Activated naive CD8-positive, alpha-beta T cell treated with anti-CD3 and anti-CD28 coated beads, Interleukin-2, amount 10 ng/mL, durations not matched to agents 7 days and 5 days (primary cell): Measurements from ENCODE around the gene CCL22. TPM values are rescaled to one million over a fixed set of nuclear protein-coding genes. Genes with fewer than 3 reads are reported as not detected.
A peak's percentile ranks its signal among the peaks of the same experiment; 100 is the strongest.
"Not testable (repeated sequence)": the region's sequence is repeated elsewhere in the genome, so short reads cannot be mapped to it uniquely, and the experiment has no call there.

ENCODE experiments used
- ATAC-seq: fragments of 150-1000 bp; cut with Tn5 transposase; one replicate; pipeline ENCODE4 v1.10.0; 2021; ENCODE audit warnings: low read depth, moderate library complexity
- POLR2A ChIA-PET: fragments of 350-600 bp; sonication (Branson Sonifier 250); formaldehyde crosslinking; loops from one replicate; lab custom pipeline; 2021; ENCODE audit warnings: antibody characterized with exemption; lab: Charles Lee
- DNase-seq: peaks from one replicate; pipeline ENCODE4 v3.0.0; 2021
- H3K27ac Mint-ChIP-seq: one replicate; pipeline ENCODE4 v1.8.0; 2022; ENCODE audit warnings: mild to moderate bottlenecking, mixed read lengths
- H3K27me3 Mint-ChIP-seq: one replicate; pipeline ENCODE4 v1.8.0; 2022; ENCODE audit warnings: mild to moderate bottlenecking, moderate library complexity, mixed read lengths
- H3K36me3 Mint-ChIP-seq: one replicate; pipeline ENCODE4 v1.8.0; 2021; ENCODE audit warnings: mild to moderate bottlenecking, mixed read lengths
- H3K4me1 Mint-ChIP-seq: one replicate; pipeline ENCODE4 v1.8.0; 2021; ENCODE audit warnings: mixed read lengths
- H3K4me3 Mint-ChIP-seq: one replicate; pipeline ENCODE4 v1.8.0; 2022; ENCODE audit warnings: mild to moderate bottlenecking, moderate library complexity, mixed read lengths
- H3K9me3 Mint-ChIP-seq: one replicate; pipeline ENCODE4 v1.8.0; 2021; ENCODE audit warnings: mixed read lengths
- total RNA-seq, 2 experiments: library from RNA; stranded (reverse); gene quantifications; one replicate each; pipeline ENCODE4 v1.2.3, GENCODE V29; 2021

Gene CCL22
- total RNA-seq, 2 experiments from 2014 or later: 0.17 to 0.33 TPM

GRCh38 chr16:57374067-57374534 lies 15.5 kb downstream of the CCL22 start:
- H3K9me3 Mint-ChIP-seq: no peaks in the 10 kb centered on the region
- DNase-seq: no peak
- POLR2A ChIA-PET: no interaction called here
- peaks cover 5% of the 10 kb centered on the region for H3K27me3 Mint-ChIP-seq
- H3K4me1 Mint-ChIP-seq: peaks cover 9% of the 10 kb centered on the region
- ATAC-seq: no peak
- H3K36me3 Mint-ChIP-seq: no peaks in the 10 kb centered on the region
- H3K4me3 Mint-ChIP-seq: no peak overlapping the region
- H3K27ac Mint-ChIP-seq: no peak overlapping the region

DNA sequence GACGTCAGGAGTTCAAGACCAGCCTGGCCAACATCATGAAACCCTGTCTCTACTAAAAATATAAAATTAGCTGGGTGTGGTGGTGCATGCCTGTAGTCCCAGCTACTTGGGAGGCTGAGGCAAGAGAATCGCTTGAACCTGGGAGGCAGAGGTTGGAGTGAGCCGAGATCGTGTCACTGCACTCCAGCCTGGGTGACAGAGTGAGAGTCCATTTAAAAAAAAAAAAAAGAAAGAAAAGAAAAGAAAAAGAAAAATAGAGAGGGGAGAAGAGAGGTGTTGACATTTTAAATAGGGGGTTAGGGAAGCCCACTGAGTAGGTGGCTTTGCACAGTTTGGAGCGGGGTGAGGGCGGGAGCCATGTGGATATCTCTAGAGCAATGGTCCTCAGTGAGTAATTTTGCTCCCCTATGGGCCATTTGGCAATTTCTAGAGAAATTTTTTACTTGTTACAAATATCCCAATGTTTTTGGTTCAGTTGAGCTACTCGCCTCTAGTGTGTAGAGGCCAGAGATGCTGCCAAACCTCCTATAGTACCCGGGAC lies 16.4 kb downstream of the CCL22 start:
- H3K27me3 Mint-ChIP-seq, H3K4me3 Mint-ChIP-seq, H3K27ac Mint-ChIP-seq, H3K36me3 Mint-ChIP-seq, POLR2A ChIA-PET, H3K9me3 Mint-ChIP-seq, H3K4me1 Mint-ChIP-seq, ATAC-seq, DNase-seq: not testable (repeated sequence)

GRCh38 chr16:57376313-57376818 lies 17.8 kb downstream of the CCL22 start:
- Mint-ChIP-seq H3K4me1 (peaks cover 9% of the 10 kb centered on the region), H3K27ac (no peak overlapping the region), H3K4me3 (no peak overlapping the region), H3K9me3 (no peaks in the 10 kb centered on the region), H3K27me3 (peaks cover 2% of the 10 kb centered on the region), H3K36me3 (no peaks in the 10 kb centered on the region)
- ATAC-seq (no peak), DNase-seq (no peak)
- POLR2A ChIA-PET: no interaction called here

GRCh38 chr16:57377080-57377841 lies 18.7 kb downstream of the CCL22 start:
- H3K27ac Mint-ChIP-seq: no peak overlapping the region
- POLR2A ChIA-PET: no interaction called here
- no peaks in the 10 kb centered on the region for H3K9me3 Mint-ChIP-seq
- H3K4me3 Mint-ChIP-seq: no peak overlapping the region
- H3K27me3 Mint-ChIP-seq: peaks cover 2% of the 10 kb centered on the region
- H3K4me1 Mint-ChIP-seq: peaks cover 9% of the 10 kb centered on the region
- ATAC-seq (peak; percentile 62), DNase-seq (no peak)
- no peaks in the 10 kb centered on the region for H3K36me3 Mint-ChIP-seq

DNA sequence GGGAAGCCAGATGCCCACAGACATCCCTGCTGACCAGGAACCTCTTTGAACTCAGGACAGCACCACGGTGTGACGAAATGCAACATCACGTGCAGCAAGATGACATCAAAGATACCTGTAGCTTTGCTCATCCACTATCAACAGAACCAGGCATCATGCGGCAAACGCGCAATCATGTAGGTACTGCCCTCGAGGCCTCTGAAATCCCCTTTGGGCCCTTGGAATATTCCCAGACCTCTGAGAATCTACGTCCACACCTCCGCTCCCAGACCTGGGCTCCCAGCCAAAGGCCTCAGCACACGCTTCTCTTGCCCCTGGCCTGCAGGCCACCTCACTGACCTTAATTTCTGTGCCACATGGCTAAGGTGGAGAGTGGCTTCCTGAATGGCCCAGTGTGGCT lies 21.0 kb downstream of the CCL22 start:
- H3K27me3 Mint-ChIP-seq: no peaks in the 10 kb centered on the region
- no peaks in the 10 kb centered on the region for H3K36me3 Mint-ChIP-seq
- no peak overlapping the region for H3K27ac Mint-ChIP-seq

DNA sequence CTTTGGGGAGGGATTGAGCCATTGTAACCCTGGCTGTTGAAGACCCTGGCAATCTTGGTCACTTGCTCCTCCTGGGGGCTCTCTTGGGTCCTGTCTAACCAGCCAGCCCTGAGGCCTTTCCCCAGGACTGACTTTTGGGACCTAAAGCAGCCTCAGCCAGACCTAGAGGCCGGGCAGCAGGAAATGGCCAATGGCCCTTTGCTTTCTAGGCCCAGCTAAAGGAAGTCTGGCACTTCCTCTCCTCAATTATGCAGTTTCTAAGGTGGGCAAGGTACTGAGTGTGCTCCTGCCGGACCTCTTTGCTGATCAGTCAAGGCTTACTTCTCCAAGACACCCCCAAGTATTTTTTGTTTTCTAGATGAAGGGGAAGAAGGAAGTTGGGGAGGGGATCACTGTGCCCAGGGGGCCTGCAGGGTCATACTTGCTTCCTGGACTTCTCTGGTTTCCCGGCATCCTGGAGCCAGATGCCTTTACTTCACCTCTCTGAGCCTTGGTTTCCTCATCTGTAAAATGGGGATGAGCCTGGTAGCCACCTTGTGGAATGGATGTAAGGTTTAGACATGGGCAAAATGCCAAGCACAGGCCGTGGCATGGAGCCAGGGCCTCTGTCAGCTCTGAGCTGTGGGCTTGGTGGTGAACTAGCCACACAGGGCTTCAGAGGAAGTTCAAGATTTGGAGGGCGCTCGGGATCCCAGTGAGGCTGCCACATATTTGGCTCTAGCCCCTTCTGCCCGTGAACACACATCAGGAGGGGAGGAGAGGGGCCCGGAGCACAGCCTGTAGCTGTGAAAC lies 22.3 kb downstream of the CCL22 start:
- Mint-ChIP-seq H3K27ac (peak overlapping the region; percentile 20), H3K4me3 (no peak overlapping the region), H3K36me3 (no peaks in the 10 kb centered on the region), H3K4me1 (peaks cover 12% of the 10 kb centered on the region), H3K27me3 (no peaks in the 10 kb centered on the region), H3K9me3 (no peaks in the 10 kb centered on the region)
- ATAC-seq: no peak
- DNase-seq: no peak
- POLR2A ChIA-PET: interaction anchor here (0.6 kb wide), 1 partner anchor 11 kb away, joined by 6 read pairs; no protein-coding TSS in a partner anchor

More for the DNA sequence above, 21.0 kb downstream of the CCL22 start:
- Mint-ChIP-seq H3K9me3 (no peaks in the 10 kb centered on the region), H3K4me3 (no peak overlapping the region), H3K4me1 (peaks cover 9% of the 10 kb centered on the region)
- POLR2A ChIA-PET: interaction anchor here (0.6 kb wide), 1 partner anchor 483 kb away, joined by 3 read pairs; no protein-coding TSS in a partner anchor
- no peak for ATAC-seq
- DNase-seq: no peak

GRCh38 chr16:57381791-57382534 lies 23.4 kb downstream of the CCL22 start:
- H3K4me1 Mint-ChIP-seq: peaks cover 14% of the 10 kb centered on the region
- POLR2A ChIA-PET: no interaction called here

GRCh38 chr16:57382535-57383275 lies 24.1 kb downstream of the CCL22 start:
- peaks cover 9% of the 10 kb centered on the region for H3K4me1 Mint-ChIP-seq
- POLR2A ChIA-PET: no interaction called here

More at GRCh38 chr16:57381791-57382534, 23.4 kb downstream of the CCL22 start:
- DNase-seq (no peak), ATAC-seq (no peak)
- no peak overlapping the region for H3K27ac Mint-ChIP-seq
- H3K9me3 Mint-ChIP-seq: no peaks in the 10 kb centered on the region
- H3K27me3 Mint-ChIP-seq: no peaks in the 10 kb centered on the region
- H3K36me3 Mint-ChIP-seq: no peaks in the 10 kb centered on the region
- no peak overlapping the region for H3K4me3 Mint-ChIP-seq

DNA sequence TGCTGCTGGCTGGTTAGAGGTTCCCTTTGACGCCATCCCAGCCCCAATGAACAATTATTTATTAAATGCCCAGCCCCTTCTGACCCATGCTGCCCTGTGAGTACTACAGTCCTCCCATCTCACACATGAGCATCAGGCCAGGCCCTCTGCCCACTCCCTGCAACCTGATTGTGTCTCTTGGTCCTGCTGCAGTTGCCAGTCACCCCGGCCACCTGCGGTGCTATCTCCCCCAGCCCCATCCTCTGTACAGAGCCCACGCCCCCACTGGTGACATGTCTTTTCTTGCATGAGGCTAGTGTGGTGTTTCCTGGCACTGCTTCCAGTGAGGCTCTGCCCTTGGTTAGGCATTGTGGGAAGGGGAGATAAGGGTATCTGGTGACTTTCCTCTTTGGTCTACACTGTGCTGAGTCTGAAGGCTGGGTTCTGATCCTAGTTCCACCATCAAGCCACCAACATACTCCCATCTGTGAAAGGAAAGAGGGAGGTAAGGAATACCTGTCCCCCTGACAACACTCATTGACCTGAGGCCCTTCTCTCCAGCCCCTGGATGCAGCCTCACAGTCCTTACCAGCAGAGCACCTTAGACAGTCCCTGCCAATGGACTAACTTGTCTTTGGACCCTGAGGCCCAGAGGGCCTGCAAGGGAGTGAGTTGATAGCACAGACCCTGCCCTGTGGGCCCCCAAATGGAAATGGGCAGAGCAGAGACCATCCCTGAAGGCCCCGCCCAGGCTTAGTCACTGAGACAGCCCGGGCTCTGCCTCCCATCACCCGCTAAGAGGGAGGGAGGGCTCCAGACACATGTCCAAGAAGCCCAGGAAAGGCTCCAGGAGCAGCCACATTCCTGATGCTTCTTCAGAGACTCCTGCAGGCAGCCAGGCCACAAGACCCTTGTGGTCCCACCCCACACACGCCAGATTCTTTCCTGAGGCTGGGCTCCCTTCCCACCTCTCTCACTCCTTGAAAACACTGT lies 25.0 kb downstream of the CCL22 start:
- ATAC-seq (no peak), DNase-seq (no peak)
- Mint-ChIP-seq H3K27ac (no peak overlapping the region), H3K36me3 (no peaks in the 10 kb centered on the region), H3K9me3 (no peaks in the 10 kb centered on the region), H3K4me1 (peaks cover 5% of the 10 kb centered on the region), H3K27me3 (peaks cover 2% of the 10 kb centered on the region), H3K4me3 (no peak overlapping the region)
- POLR2A ChIA-PET: no interaction called here

More at GRCh38 chr16:57382535-57383275, 24.1 kb downstream of the CCL22 start:
- DNase-seq (no peak), ATAC-seq (peak; percentile 16)
- no peak overlapping the region for H3K4me3 Mint-ChIP-seq
- no peaks in the 10 kb centered on the region for H3K9me3 Mint-ChIP-seq
- H3K27ac Mint-ChIP-seq: no peak overlapping the region
- peaks cover 2% of the 10 kb centered on the region for H3K27me3 Mint-ChIP-seq
- H3K36me3 Mint-ChIP-seq: no peaks in the 10 kb centered on the region

DNA sequence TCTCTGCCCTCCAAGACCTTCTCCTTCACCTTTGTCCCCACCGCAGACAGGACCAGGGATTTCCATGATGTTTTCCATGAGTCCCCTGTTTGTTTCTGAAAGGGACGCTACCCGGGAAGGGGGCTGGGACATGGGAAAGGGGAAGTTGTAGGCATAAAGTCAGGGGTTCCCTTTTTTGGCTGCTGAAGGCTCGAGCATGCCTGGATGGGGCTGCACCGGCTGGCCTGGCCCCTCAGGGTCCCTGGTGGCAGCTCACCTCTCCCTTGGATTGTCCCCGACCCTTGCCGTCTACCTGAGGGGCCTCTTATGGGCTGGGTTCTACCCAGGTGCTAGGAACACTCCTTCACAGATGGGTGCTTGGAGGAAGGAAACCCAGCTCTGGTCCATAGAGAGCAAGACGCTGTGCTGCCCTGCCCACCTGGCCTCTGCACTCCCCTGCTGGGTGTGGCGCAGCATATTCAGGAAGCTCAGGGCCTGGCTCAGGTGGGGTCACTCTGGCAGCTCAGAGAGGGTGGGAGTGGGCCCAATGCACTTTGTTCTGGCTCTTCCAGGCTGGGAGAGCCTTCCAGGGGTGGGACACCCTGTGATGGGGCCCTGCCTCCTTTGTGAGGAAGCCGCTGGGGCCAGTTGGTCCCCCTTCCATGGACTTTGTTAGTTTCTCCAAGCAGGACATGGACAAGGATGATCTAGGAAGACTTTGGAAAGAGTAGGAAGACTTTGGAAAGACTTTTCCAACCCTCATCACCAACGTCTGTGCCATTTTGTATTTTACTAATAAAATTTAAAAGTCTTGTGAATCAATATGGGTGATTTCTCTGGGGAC lies 25.9 kb downstream of the CCL22 start:
- no peak overlapping the region for H3K4me3 Mint-ChIP-seq
- H3K36me3 Mint-ChIP-seq: no peaks in the 10 kb centered on the region
- DNase-seq (no peak), ATAC-seq (no peak)
- peaks cover 2% of the 10 kb centered on the region for H3K27me3 Mint-ChIP-seq
- POLR2A ChIA-PET: no interaction called here
- H3K27ac Mint-ChIP-seq: no peak overlapping the region
- peaks cover 1% of the 10 kb centered on the region for H3K9me3 Mint-ChIP-seq
- H3K4me1 Mint-ChIP-seq: peaks cover 5% of the 10 kb centered on the region

GRCh38 chr16:57385083-57385482 lies 26.5 kb downstream of the CCL22 start:
- no peak overlapping the region for H3K27ac Mint-ChIP-seq
- POLR2A ChIA-PET: no interaction called here
- H3K36me3 Mint-ChIP-seq: no peaks in the 10 kb centered on the region
- ATAC-seq: no peak
- H3K27me3 Mint-ChIP-seq: peaks cover 3% of the 10 kb centered on the region
- peaks cover 1% of the 10 kb centered on the region for H3K9me3 Mint-ChIP-seq
- H3K4me1 Mint-ChIP-seq: peaks cover 5% of the 10 kb centered on the region
- no peak for DNase-seq
- H3K4me3 Mint-ChIP-seq: no peak overlapping the region
